Glutamatergic neuron (in vitro differentiated cells): Measurements from ENCODE around the gene KCNK10. TPM values are rescaled to one million over a fixed set of nuclear protein-coding genes. Genes with fewer than 3 reads are reported as not detected.

Experiments used
- DNase-seq: peaks from one replicate; pipeline ENCODE4 v3.0.0; 2022
- H3K27ac Mint-ChIP-seq: one replicate; pipeline ENCODE4 v1.8.0; 2020; ENCODE audit warnings: mild to moderate bottlenecking, mixed read lengths, inconsistent platforms; ENCODE audit not compliant: unreplicated experiment
- H3K27me3 Mint-ChIP-seq: one replicate; pipeline ENCODE4 v1.8.0; 2020; ENCODE audit warnings: mild to moderate bottlenecking, moderate library complexity, mixed read lengths, inconsistent platforms; ENCODE audit not compliant: unreplicated experiment
- H3K36me3 Mint-ChIP-seq: one replicate; pipeline ENCODE4 v1.8.0; 2020; ENCODE audit warnings: mild to moderate bottlenecking, mixed read lengths, inconsistent platforms; ENCODE audit not compliant: unreplicated experiment
- H3K4me1 Mint-ChIP-seq: one replicate; pipeline ENCODE4 v1.8.0; 2020; ENCODE audit warnings: mild to moderate bottlenecking, low read depth, mixed read lengths, inconsistent platforms; ENCODE audit not compliant: unreplicated experiment
- H3K4me3 Mint-ChIP-seq: one replicate; pipeline ENCODE4 v1.8.0; 2020; ENCODE audit warnings: mild to moderate bottlenecking, mixed read lengths, inconsistent platforms; ENCODE audit not compliant: unreplicated experiment
- H3K9me3 Mint-ChIP-seq: one replicate; pipeline ENCODE4 v1.8.0; 2020; ENCODE audit warnings: mild to moderate bottlenecking, moderate library complexity, mixed read lengths, inconsistent platforms; ENCODE audit not compliant: unreplicated experiment
- total RNA-seq: library from RNA; stranded (reverse); fragmentation: NEBNext Ultra II Directional; extraction: Animal tissue kit (Norgen Biotek cat#: 25700); gene quantifications from one replicate; pipeline ENCODE4 v1.2.1, GENCODE V29; 2021; ENCODE audit not compliant: unreplicated experiment
- TF ChIP-seq, protein P1 (sequence below): fragments of 200-600 bp; sonication (generic); IDR thresholded peaks from one replicate; pipeline ENCODE4 v1.5.0; 2021; ENCODE audit not compliant: partially characterized antibody, unreplicated experiment

The KCNK10 gene
- total RNA-seq, 1 donor from 2014 or later: 2.8 TPM

DNA sequence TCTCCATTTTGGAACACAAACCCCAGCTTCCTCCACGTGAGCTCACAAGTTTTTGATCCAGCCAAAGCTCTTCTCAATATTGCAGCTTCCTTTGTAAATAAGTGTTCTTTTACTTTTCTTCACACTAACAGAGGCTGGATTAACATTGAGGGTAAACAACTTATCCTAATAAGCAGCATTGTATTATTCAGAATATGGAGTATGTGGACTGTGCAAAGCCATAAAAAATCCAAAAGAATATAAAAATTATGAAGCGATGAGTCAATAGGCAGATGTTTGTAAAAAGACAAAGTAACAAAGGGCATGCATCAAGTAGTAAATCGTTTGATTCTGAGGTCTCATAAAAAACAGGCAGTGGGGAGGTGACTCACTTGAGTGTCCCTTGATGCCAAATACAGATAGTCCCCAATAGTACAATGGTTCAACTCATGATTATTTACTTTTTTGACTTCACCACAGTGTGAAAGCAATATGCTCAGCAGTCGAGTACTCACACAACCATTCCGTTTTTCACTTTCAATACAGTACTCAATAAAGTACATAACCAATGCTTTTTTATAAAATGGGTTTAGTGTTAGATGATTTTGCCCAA, 23.1 kb upstream of the KCNK10 start:
- no peaks in the 10 kb centered on the region for H3K9me3 Mint-ChIP-seq
- H3K27ac Mint-ChIP-seq: no peak overlapping the region
- no peak overlapping the region for H3K4me3 Mint-ChIP-seq
- no peaks in the 10 kb centered on the region for H3K36me3 Mint-ChIP-seq
- no peaks in the 10 kb centered on the region for H3K27me3 Mint-ChIP-seq
- DNase-seq: no peak
- TF ChIP-seq, protein P1, sequence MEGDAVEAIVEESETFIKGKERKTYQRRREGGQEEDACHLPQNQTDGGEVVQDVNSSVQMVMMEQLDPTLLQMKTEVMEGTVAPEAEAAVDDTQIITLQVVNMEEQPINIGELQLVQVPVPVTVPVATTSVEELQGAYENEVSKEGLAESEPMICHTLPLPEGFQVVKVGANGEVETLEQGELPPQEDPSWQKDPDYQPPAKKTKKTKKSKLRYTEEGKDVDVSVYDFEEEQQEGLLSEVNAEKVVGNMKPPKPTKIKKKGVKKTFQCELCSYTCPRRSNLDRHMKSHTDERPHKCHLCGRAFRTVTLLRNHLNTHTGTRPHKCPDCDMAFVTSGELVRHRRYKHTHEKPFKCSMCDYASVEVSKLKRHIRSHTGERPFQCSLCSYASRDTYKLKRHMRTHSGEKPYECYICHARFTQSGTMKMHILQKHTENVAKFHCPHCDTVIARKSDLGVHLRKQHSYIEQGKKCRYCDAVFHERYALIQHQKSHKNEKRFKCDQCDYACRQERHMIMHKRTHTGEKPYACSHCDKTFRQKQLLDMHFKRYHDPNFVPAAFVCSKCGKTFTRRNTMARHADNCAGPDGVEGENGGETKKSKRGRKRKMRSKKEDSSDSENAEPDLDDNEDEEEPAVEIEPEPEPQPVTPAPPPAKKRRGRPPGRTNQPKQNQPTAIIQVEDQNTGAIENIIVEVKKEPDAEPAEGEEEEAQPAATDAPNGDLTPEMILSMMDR: no peak
- H3K4me1 Mint-ChIP-seq: no peaks in the 10 kb centered on the region

DNA sequence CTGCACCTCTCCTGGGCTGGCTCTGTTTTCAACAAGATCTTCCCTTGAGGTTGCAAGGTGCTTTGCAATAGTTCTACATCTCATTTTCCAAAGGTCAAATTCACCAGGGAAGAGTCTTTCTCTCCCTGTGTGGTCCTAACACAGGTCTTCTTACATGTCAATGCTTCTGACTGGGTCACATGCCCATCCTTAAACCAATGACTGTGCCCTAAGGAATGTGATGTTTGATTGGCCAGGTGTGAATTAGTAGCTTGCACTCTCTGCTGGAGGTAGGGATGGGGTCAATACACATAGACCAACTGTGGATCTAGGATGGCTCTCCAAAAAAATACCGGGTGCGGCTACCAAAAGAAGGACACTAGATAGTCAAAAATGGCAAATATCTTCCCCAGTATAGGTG, 19.9 kb upstream of the KCNK10 start:
- no peaks in the 10 kb centered on the region for H3K36me3 Mint-ChIP-seq
- no peak overlapping the region for H3K4me3 Mint-ChIP-seq
- DNase-seq: no peak
- TF ChIP-seq, protein P1: no peak
- H3K4me1 Mint-ChIP-seq: no peaks in the 10 kb centered on the region
- no peaks in the 10 kb centered on the region for H3K27me3 Mint-ChIP-seq
- no peaks in the 10 kb centered on the region for H3K9me3 Mint-ChIP-seq
- no peak overlapping the region for H3K27ac Mint-ChIP-seq

DNA sequence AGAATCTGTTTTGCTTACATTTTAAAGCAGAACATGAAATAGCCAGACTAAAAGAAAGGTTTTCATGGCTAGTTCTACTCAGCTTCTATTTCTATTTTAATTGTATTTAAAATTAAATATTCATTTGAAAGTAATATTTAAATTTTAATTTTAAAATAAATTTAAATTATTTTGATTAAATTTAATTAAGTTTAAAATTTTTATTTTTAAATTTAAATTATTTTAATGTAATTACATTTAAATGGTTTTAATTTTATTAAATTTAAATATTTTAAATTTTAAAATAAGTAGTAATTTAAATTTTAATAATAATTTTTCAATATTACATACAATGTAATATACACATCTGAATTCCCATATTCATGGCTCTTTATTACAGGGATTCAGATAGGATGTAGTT, 17.3 kb upstream of the KCNK10 start:
- Mint-ChIP-seq H3K27me3 (peaks cover 2% of the 10 kb centered on the region), H3K36me3 (no peaks in the 10 kb centered on the region), H3K27ac (no peak overlapping the region), H3K9me3 (no peaks in the 10 kb centered on the region), H3K4me3 (no peak overlapping the region), H3K4me1 (no peaks in the 10 kb centered on the region)
- DNase-seq: no peak
- TF ChIP-seq, protein P1: no peak

DNA sequence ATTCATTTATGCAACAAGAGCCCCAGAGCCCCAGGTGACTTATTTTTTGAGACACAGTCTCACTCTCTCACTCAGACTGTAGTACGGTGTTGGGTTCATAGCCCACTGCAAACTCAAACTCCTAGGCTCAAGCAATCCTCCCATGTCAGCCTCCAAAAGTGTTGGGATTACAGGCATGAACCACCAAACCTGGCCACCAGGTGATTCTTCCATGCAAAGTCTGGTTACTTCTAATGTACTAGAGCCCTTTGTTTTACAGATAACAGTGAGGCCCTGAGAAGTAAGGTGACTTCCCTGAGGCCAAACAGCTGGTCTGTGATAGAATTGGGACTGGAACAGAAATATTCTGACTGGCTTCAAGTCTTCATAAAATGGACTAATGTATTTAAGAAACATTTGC, 10.0 kb upstream of the KCNK10 start:
- Mint-ChIP-seq H3K27me3 (peaks cover 4% of the 10 kb centered on the region), H3K4me3 (no peak overlapping the region), H3K36me3 (peaks cover 7% of the 10 kb centered on the region), H3K27ac (no peak overlapping the region), H3K4me1 (no peaks in the 10 kb centered on the region), H3K9me3 (no peaks in the 10 kb centered on the region)
- DNase-seq: no peak
- TF ChIP-seq, protein P1: peak; percentile 28

DNA sequence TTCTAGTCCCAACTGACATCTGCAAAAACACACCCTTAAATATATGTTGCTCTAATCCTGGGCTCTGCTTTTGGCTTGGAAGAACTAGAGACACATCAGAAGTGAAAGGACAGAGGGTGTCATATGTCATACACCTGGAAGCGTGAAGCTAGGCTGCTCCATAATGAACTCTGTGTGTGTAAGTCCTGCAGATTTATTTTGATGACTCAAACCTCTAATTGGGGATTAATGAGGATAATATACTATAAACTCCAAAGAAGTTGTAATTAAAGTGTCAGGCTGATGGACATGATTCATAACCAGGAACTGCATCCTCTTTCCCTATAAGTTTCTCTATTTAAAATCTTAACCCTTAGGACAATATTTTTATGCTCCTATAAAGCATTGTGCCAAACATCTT, 4.4 kb upstream of the KCNK10 start:
- peaks cover 11% of the 10 kb centered on the region for H3K36me3 Mint-ChIP-seq
- H3K27ac Mint-ChIP-seq: no peak overlapping the region
- H3K9me3 Mint-ChIP-seq: peaks cover 6% of the 10 kb centered on the region
- peaks cover 21% of the 10 kb centered on the region for H3K27me3 Mint-ChIP-seq
- H3K4me1 Mint-ChIP-seq: peaks cover 6% of the 10 kb centered on the region
- no peak for DNase-seq
- H3K4me3 Mint-ChIP-seq: peak overlapping the region; percentile 8
- TF ChIP-seq, protein P1: no peak
